ENCODE data around the gene DLD. TPM values are rescaled to one million over a fixed set of nuclear protein-coding genes. Genes with fewer than 3 reads are reported as not detected.
"Not testable (repeated sequence)": the region's sequence is repeated elsewhere in the genome, so short reads cannot be mapped to it uniquely, and the experiment has no call there.

DLD gene
- total and polyA plus RNA-seq, 4 donors = 49.4 to 121 (median 67.1) TPM

DNA sequence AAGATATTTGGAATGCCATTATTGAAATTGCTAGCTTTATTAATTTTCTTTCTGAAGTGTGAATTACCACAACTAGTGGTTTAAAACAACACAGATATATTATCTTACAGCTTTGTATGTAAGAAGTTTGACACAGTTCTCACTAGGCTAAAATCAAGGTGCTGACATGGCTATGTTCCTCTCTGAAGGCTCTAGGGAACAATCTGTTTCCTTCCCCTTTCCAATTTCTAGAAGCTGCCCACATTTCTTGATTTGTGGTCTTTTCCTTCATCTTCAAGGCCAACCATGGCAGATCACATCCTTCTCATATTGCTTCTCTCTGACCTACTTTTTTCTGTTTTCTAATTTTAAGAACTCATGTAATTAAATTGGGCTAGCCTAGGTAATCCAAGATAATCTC lies 44.7 kb upstream of the DLD start:
- no peak overlapping the region for H3K27ac ChIP-seq (ENCODE audit: low read depth in 1 of 2, low read length in 2 of 2)
- TF ChIP-seq GABPA (IDR thresholded peaks at IDR 0.05 in 1 of 2, conservative IDR thresholded peaks at IDR 0.05 in 1 of 2) (no peak), TAF1 (conservative IDR thresholded peaks at IDR 0.05) (no peak), EGR1 (IDR thresholded peaks at IDR 0.05; ENCODE audit: low read depth in 2 of 2) (no peak), JUND (IDR thresholded peaks at IDR 0.05) (no peak), FOXA2 (IDR thresholded peaks at IDR 0.05) (no peak)
- TF ChIP-seq, protein P1, sequence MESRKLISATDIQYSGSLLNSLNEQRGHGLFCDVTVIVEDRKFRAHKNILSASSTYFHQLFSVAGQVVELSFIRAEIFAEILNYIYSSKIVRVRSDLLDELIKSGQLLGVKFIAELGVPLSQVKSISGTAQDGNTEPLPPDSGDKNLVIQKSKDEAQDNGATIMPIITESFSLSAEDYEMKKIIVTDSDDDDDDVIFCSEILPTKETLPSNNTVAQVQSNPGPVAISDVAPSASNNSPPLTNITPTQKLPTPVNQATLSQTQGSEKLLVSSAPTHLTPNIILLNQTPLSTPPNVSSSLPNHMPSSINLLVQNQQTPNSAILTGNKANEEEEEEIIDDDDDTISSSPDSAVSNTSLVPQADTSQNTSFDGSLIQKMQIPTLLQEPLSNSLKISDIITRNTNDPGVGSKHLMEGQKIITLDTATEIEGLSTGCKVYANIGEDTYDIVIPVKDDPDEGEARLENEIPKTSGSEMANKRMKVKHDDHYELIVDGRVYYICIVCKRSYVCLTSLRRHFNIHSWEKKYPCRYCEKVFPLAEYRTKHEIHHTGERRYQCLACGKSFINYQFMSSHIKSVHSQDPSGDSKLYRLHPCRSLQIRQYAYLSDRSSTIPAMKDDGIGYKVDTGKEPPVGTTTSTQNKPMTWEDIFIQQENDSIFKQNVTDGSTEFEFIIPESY (IDR thresholded peaks at IDR 0.05) = no peak
- TF ChIP-seq, protein P2, sequence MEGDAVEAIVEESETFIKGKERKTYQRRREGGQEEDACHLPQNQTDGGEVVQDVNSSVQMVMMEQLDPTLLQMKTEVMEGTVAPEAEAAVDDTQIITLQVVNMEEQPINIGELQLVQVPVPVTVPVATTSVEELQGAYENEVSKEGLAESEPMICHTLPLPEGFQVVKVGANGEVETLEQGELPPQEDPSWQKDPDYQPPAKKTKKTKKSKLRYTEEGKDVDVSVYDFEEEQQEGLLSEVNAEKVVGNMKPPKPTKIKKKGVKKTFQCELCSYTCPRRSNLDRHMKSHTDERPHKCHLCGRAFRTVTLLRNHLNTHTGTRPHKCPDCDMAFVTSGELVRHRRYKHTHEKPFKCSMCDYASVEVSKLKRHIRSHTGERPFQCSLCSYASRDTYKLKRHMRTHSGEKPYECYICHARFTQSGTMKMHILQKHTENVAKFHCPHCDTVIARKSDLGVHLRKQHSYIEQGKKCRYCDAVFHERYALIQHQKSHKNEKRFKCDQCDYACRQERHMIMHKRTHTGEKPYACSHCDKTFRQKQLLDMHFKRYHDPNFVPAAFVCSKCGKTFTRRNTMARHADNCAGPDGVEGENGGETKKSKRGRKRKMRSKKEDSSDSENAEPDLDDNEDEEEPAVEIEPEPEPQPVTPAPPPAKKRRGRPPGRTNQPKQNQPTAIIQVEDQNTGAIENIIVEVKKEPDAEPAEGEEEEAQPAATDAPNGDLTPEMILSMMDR (IDR thresholded peaks at IDR 0.05; ENCODE audit: low read depth, low read length, missing input control) = no peak
- no peak for DNase-seq (ENCODE audit: low spot score)

DNA sequence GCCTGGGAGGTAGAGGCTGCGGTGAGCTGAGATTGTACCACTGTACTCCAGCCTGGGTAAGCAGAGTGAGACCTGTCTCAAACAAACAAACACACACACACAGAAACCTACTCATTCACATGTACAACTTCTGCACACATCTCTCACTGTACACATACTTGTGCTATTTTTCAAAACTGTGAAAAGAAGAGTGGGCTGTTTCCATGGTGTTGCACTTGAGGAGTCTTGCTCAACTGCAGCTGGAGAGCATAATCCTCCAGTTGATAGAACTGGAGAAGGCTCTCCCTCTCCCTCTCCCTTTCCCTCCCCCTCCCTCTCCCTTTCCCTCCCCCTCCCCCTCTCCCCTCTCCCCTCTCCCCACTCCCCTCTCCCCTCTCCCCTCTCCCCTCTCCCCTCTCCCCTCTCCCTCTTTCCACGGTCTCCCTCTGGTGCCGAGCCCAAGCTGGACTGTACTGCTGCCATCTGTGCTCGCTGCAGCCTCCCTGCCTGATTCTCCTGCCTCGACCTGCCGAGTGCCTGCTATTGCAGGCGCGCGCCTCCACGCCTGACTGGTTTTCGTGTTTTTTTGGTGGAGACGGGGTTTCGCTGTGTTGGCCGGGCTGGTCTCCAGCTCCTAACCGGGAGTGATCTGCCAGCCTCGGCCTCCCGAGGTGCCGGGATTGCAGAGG lies 43.7 kb upstream of the DLD start:
- no peak overlapping the region for H3K9ac ChIP-seq (ENCODE audit: low read depth in 1 of 2, low read length in 2 of 2)
- H3K4me3 ChIP-seq (ENCODE audit: low read depth in 1 of 3, low read length in 3 of 3) = no peak overlapping the region
- no peak for DNase-seq (ENCODE audit: low spot score)
- H3K36me3 ChIP-seq (ENCODE audit: control insufficient read depth in 4 of 4, insufficient read depth in 3 of 4, low read depth in 1 of 4, low read length in 3 of 4) = no peaks in the 10 kb centered on the region
- TF ChIP-seq JUND (IDR thresholded peaks at IDR 0.05) (no peak), FOXA2 (IDR thresholded peaks at IDR 0.05) (no peak), NR2F2 (IDR thresholded peaks at IDR 0.05) (no peak), SP1 (IDR thresholded peaks at IDR 0.05) (no peak), GABPA (IDR thresholded peaks at IDR 0.05 in 1 of 2, conservative IDR thresholded peaks at IDR 0.05 in 1 of 2) (no peak), YY1 (IDR thresholded peaks at IDR 0.05) (no peak), FOXA1 (IDR thresholded peaks at IDR 0.05) (no peak), RAD21 (IDR thresholded peaks at IDR 0.05) (no peak), HNF4A (conservative IDR thresholded peaks at IDR 0.05) (no peak), RXRA (IDR thresholded peaks at IDR 0.05) (no peak)
- TF ChIP-seq, protein P1 (IDR thresholded peaks at IDR 0.05) = no peak
- TF ChIP-seq, protein P3, sequence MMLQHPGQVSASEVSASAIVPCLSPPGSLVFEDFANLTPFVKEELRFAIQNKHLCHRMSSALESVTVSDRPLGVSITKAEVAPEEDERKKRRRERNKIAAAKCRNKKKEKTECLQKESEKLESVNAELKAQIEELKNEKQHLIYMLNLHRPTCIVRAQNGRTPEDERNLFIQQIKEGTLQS (IDR thresholded peaks at IDR 0.05) = no peak
- TF ChIP-seq, protein P4, sequence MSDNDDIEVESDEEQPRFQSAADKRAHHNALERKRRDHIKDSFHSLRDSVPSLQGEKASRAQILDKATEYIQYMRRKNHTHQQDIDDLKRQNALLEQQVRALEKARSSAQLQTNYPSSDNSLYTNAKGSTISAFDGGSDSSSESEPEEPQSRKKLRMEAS (IDR thresholded peaks at IDR 0.05) = no peak
- H3K4me1 ChIP-seq (ENCODE audit: control insufficient read depth in 4 of 4, insufficient read depth in 4 of 4, low read length in 3 of 4) = no peaks in the 10 kb centered on the region
- H3K27ac ChIP-seq (ENCODE audit: low read depth in 1 of 2, low read length in 2 of 2) = no peak overlapping the region
- no peaks in the 10 kb centered on the region for H3K9me3 ChIP-seq (ENCODE audit: control insufficient read depth in 4 of 4, low read length in 3 of 4)
- H3K27me3 ChIP-seq (ENCODE audit: control insufficient read depth in 4 of 4, insufficient read depth in 4 of 4, low read length in 3 of 4) = no peaks in the 10 kb centered on the region
- whole genome bisulfite sequencing = 89% methylated on average over 17 of the region's 18 CpGs

More for the DNA sequence above, 44.7 kb upstream of the DLD start:
- no peaks in the 10 kb centered on the region for H3K4me1 ChIP-seq (ENCODE audit: control insufficient read depth in 4 of 4, insufficient read depth in 4 of 4, low read length in 3 of 4)
- no peak overlapping the region for H3K9ac ChIP-seq (ENCODE audit: low read depth in 1 of 2, low read length in 2 of 2)
- no peaks in the 10 kb centered on the region for H3K27me3 ChIP-seq (ENCODE audit: control insufficient read depth in 4 of 4, insufficient read depth in 4 of 4, low read length in 3 of 4)
- no peaks in the 10 kb centered on the region for H3K36me3 ChIP-seq (ENCODE audit: control insufficient read depth in 4 of 4, insufficient read depth in 3 of 4, low read depth in 1 of 4, low read length in 3 of 4)
- no peak overlapping the region for H3K4me3 ChIP-seq (ENCODE audit: low read depth in 1 of 3, low read length in 3 of 3)
- H3K9me3 ChIP-seq (ENCODE audit: control insufficient read depth in 4 of 4, low read length in 3 of 4) = no peaks in the 10 kb centered on the region

DNA sequence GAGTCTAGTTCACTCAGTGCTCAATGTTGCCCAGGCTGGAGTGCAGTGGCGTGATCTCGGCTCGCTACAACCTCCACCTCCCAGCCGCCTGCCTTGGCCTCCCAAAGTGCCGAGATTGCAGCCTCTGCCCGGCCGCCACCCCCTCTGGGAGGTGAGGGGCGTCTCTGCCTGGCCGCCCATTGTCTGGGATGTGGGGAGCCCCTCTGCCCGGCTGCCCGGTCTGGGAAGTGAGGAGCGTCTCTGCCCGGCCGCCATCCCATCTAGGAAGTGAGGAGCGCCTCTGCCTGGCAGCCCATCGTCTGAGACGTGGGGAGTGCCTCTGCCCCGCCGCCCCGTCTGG lies 43.2 kb upstream of the DLD start:
- H3K9ac ChIP-seq (ENCODE audit: low read depth in 1 of 2, low read length in 2 of 2); H3K36me3 ChIP-seq (ENCODE audit: control insufficient read depth in 4 of 4, insufficient read depth in 3 of 4, low read depth in 1 of 4, low read length in 3 of 4); DNase-seq (ENCODE audit: low spot score); H3K4me3 ChIP-seq (ENCODE audit: low read depth in 1 of 3, low read length in 3 of 3); H3K27me3 ChIP-seq (ENCODE audit: control insufficient read depth in 4 of 4, insufficient read depth in 4 of 4, low read length in 3 of 4); H3K27ac ChIP-seq (ENCODE audit: low read depth in 1 of 2, low read length in 2 of 2); H3K4me1 ChIP-seq (ENCODE audit: control insufficient read depth in 4 of 4, insufficient read depth in 4 of 4, low read length in 3 of 4); H3K9me3 ChIP-seq (ENCODE audit: control insufficient read depth in 4 of 4, low read length in 3 of 4): not testable (repeated sequence)
- WGBS = 97% methylated on average over 20 of the region's 20 CpGs

DNA sequence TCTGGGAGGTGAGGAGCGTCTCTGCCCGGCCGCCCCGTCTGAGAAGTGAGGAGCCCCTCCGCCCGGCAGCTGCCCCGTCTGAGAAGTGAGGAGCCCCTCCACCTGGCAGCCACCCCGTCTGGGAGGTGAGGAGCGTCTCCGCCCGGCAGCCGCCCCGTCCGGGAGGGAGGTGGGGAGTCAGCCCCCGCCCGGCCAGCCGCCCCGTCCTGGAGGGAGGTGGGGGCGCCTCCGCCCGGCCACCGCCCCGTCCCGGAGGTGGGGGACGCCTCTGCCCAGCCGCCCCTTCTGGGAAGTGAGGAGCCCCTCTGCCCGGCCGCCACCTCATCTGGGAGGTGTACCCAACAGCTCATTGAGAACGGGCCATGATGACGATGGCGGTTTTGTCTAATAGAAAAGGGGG lies 42.8 kb upstream of the DLD start:
- H3K9me3 ChIP-seq (ENCODE audit: control insufficient read depth in 4 of 4, low read length in 3 of 4); H3K27me3 ChIP-seq (ENCODE audit: control insufficient read depth in 4 of 4, insufficient read depth in 4 of 4, low read length in 3 of 4); DNase-seq (ENCODE audit: low spot score); H3K36me3 ChIP-seq (ENCODE audit: control insufficient read depth in 4 of 4, insufficient read depth in 3 of 4, low read depth in 1 of 4, low read length in 3 of 4); H3K27ac ChIP-seq (ENCODE audit: low read depth in 1 of 2, low read length in 2 of 2); H3K4me1 ChIP-seq (ENCODE audit: control insufficient read depth in 4 of 4, insufficient read depth in 4 of 4, low read length in 3 of 4); H3K4me3 ChIP-seq (ENCODE audit: low read depth in 1 of 3, low read length in 3 of 3); H3K9ac ChIP-seq (ENCODE audit: low read depth in 1 of 2, low read length in 2 of 2): not testable (repeated sequence)
- WGBS = 98% methylated on average over 23 of the region's 31 CpGs

Measured in liver (tissue), 9 donors.